GM12892 (cell line): ENCODE results near the gene PRKAR1B.

Experiments used
- POLR2A ChIP-seq: IDR thresholded peaks from 2 replicates; pipeline ENCODE4 v1.6.1; 2011; ENCODE audit warnings: low read depth, low read length, control low read depth
- POLR2AphosphoS5 ChIP-seq: IDR thresholded peaks from 2 replicates; pipeline ENCODE4 v1.6.1; 2011; ENCODE audit warnings: low read depth, low read length, control low read depth

DNA sequence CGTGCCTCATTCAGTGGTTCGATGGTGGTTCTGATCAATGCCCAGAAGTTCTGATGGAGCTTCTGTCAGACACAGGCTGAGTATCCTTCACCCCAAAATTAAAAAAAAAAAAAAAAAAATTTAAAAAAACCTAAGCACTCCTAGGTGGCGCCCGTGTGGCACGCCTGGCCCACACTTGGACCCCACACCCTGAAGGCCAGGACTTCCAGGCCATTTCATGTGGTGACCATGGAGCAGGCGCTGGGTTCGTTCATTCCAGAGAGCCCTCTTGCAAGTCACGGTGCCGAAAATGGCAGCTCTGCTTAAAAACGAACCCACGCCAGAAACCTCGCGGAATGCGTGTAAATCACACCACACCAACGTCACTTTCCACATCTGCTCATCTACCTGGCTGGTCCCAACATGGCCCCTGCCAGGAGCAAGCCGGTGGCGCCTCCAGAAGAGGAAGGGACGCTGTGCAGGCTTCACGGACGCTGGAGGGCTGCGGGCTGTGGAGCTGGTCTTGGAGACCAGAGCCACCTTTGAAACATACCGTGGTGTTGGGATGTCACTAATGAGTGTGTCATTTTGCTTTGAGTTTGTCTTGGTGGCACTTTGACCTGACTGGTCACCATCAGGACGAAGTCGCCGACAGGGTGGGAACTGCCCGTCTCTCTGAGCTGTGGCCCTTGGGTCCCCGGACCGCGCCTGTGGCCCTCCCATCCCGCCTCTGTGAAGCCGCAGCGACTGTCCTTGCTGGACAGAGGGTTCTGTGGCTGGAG, 46.0 kb upstream of the PRKAR1B start:
- TF ChIP-seq POLR2AphosphoS5: no peak
- no peak for TF ChIP-seq POLR2A
